K562 (cell line): ENCODE results near the gene MAGI1. TPM values are rescaled to one million over a fixed set of nuclear protein-coding genes. Genes with fewer than 3 reads are reported as not detected.

ENCODE experiments used
- ATAC-seq: fragments of 200-7000 bp; cut with Tn5 transposase; 3 replicates; pipeline ENCODE4 v1.9.1; 2020; ENCODE audit warnings: moderate library complexity
- BruUV-seq: library from RNA; stranded (reverse); fragments of 400-500 nt; replicated peaks from 2 replicates; lab custom pipeline; 2021; lab: Mats Ljungman, UMichigan
- CTCF ChIA-PET: fragments of 300-600 bp; formaldehyde crosslinking; extraction: SDS; loops from one replicate; lab custom pipeline; 2021; ENCODE audit warnings: low intra/inter-chr PET ratio; lab: Yijun Ruan, JAX
- POLR2A ChIA-PET: fragments of 300-600, 350-650 bp; sonication (Branson Sonifier 250); formaldehyde crosslinking; extraction: SDS; loops from one replicate; lab custom pipeline; 2021; ENCODE audit warnings: antibody characterized with exemption, inconsistent platforms; lab: Yijun Ruan, JAX
- DNase-seq, 4 experiments: peaks; one replicate each; pipeline versions ENCODE4 v3.0.0 to v3.0.0-alpha.2; 2011 to 2018; ENCODE audit warnings: low spot score in 3 of 4, mixed read lengths in 3 of 4; ENCODE audit errors: extremely low read depth in 1 of 4
- FAIRE-seq: peaks from 2 replicates; lab custom pipeline; 2011; peaks lifted over from hg19 to GRCh38; lab: Jason Lieb, UNC
- H2AFZ ChIP-seq: 2 replicates; pipeline ENCODE4 v1.6.0; 2011; ENCODE audit warnings: low read depth, low read length, control low read depth, inconsistent platforms
- H3K27ac ChIP-seq: fragments of 200-600 bp; 3 replicates; pipeline ENCODE4 v1.8.0; 2011; ENCODE audit warnings: low read depth, mild to moderate bottlenecking, control low read depth, inconsistent platforms, low read length, moderate library complexity, mixed read lengths; ENCODE audit errors: extremely low read depth
- H3K27me3 ChIP-seq, 2 experiments: fragments of 300-600 bp in 1 of 2; 2 replicates in 1 of 2; 3 replicates in 1 of 2; pipeline versions ENCODE4 v1.6.0 to v1.8.0; 2011; ENCODE audit warnings: inconsistent platforms in 2 of 2, low read length in 2 of 2, mild to moderate bottlenecking in 1 of 2, mixed read lengths in 1 of 2, moderate library complexity in 1 of 2; ENCODE audit not compliant: control insufficient read depth in 2 of 2, insufficient read depth in 2 of 2
- H3K36me3 ChIP-seq: fragments of 300-600 bp; 3 replicates; pipeline ENCODE4 v1.8.0; 2011; ENCODE audit warnings: mild to moderate bottlenecking, low read length, inconsistent platforms; ENCODE audit not compliant: control insufficient read depth, insufficient read depth
- H3K4me1 ChIP-seq, 2 experiments: fragments of 200-600 bp in 1 of 2; replicated peaks in 1 of 2; 2 replicates in 1 of 2; 3 replicates in 1 of 2; pipeline versions ENCODE4 v1.5.1 to v1.8.0; 2011; ENCODE audit warnings: inconsistent platforms in 2 of 2, low read length in 2 of 2, mild to moderate bottlenecking in 1 of 2, mixed read lengths in 1 of 2, moderate library complexity in 1 of 2; ENCODE audit not compliant: control insufficient read depth in 2 of 2, insufficient read depth in 2 of 2
- H3K4me2 ChIP-seq: 2 replicates; pipeline ENCODE4 v1.6.1; 2011; ENCODE audit warnings: low read length, control low read depth, inconsistent platforms, mixed read lengths; ENCODE audit not compliant: insufficient read depth
- H3K4me3 ChIP-seq: fragments of 200-600 bp; sonication (generic), shearing (Covaris generic); 2 replicates; pipeline ENCODE4 v1.5.1; 2016; ENCODE audit warnings: control low read depth, inconsistent platforms
- H3K79me2 ChIP-seq: fragments of 200-600 bp; 3 replicates; pipeline ENCODE4 v1.8.0; 2011; ENCODE audit warnings: low read length, inconsistent platforms; ENCODE audit not compliant: control insufficient read depth, insufficient read depth
- H3K9ac ChIP-seq, 2 experiments: 2 replicates each; pipeline versions ENCODE4 v1.6.0 to v1.6.1; 2011; ENCODE audit warnings: low read depth in 2 of 2, low read length in 2 of 2, control low read depth in 1 of 2, inconsistent platforms in 1 of 2, mild to moderate bottlenecking in 1 of 2, mixed read lengths in 1 of 2; ENCODE audit not compliant: insufficient read depth in 1 of 2
- H3K9me1 ChIP-seq: one replicate; pipeline ENCODE4 v1.6.0; 2011; ENCODE audit warnings: inconsistent platforms, mild to moderate bottlenecking, low read length, moderate library complexity; ENCODE audit not compliant: control insufficient read depth, insufficient read depth
- H3K9me3 ChIP-seq: replicated peaks from 2 replicates; pipeline ENCODE4 v1.5.1; 2011; ENCODE audit warnings: low read depth, low read length, inconsistent platforms; ENCODE audit not compliant: control insufficient read depth, insufficient read depth
- H4K20me1 ChIP-seq: replicated peaks from 2 replicates; pipeline ENCODE4 v1.6.1; 2011; ENCODE audit warnings: low read length, inconsistent platforms, mixed read lengths; ENCODE audit not compliant: control insufficient read depth, insufficient read depth
- ATF6 ChIP-seq: sonication (generic); formaldehyde crosslinking; IDR thresholded peaks from 2 replicates; pipeline ENCODE4 v1.4.0; 2020; ENCODE audit warnings: mild to moderate bottlenecking, missing genetic modification reagents
- ATF7 ChIP-seq: fragments of 450-650 bp; IDR thresholded peaks from 2 replicates; pipeline ENCODE4 v1.7.1; 2014; ENCODE audit warnings: mild to moderate bottlenecking, moderate library complexity
- BCOR ChIP-seq: fragments of 450-650 bp; IDR thresholded peaks from 2 replicates; pipeline ENCODE4 v1.6.1; 2016
- CBX5 ChIP-seq: IDR thresholded peaks from 2 replicates; pipeline ENCODE4 v1.6.1; 2014; ENCODE audit warnings: low read depth, borderline replicate concordance
- CEBPZ ChIP-seq: fragments of 150-350 bp; IDR thresholded peaks from 2 replicates; pipeline ENCODE4 v1.6.1; 2014; ENCODE audit warnings: low read depth, mild to moderate bottlenecking, low read length, borderline replicate concordance
- ETV6 ChIP-seq, 3 experiments: fragments of 150-350 bp in 1 of 3; sonication (generic) in 1 of 3; formaldehyde crosslinking in 1 of 3; IDR thresholded peaks; 2 replicates each; pipeline versions ENCODE4 v1.6.1 to v1.8.0; 2014 to 2022; ENCODE audit warnings: borderline replicate concordance in 2 of 3, low read depth in 2 of 3, antibody characterized with exemption in 1 of 3, low read length in 1 of 3, mild to moderate bottlenecking in 1 of 3, missing genetic modification reagents in 1 of 3
- KDM2B ChIP-seq: fragments of 250-450 bp; sonication (Bioruptor Pico); IDR thresholded peaks from 2 replicates; pipeline ENCODE4 v1.8.0; 2021; ENCODE audit warnings: mild to moderate bottlenecking, moderate library complexity
- SMAD2 ChIP-seq: fragments of 150-350 bp; IDR thresholded peaks from 2 replicates; pipeline ENCODE4 v1.6.1; 2014; ENCODE audit warnings: low read depth, mild to moderate bottlenecking, low read length
- SNRNP70 ChIP-seq: fragments of 200-400 bp; formaldehyde crosslinking; optimal IDR thresholded peaks from 2 replicates; pipeline ENCODE3; 2017; ENCODE audit warnings: low read depth, low read length
- STAT5B ChIP-seq: fragments of 250-450 bp; sonication (Bioruptor Pico); IDR thresholded peaks from 2 replicates; pipeline ENCODE4 v1.8.0; 2021; ENCODE audit warnings: mild to moderate bottlenecking, inconsistent platforms
- ZNF324 ChIP-seq: fragments of 250-450 bp; sonication (Bioruptor Pico); IDR thresholded peaks from 2 replicates; pipeline ENCODE4 v1.4.0; 2020; ENCODE audit warnings: mild to moderate bottlenecking
- ZNF717 ChIP-seq: fragments of 250-450 bp; sonication (Bioruptor Pico); IDR thresholded peaks from 2 replicates; pipeline ENCODE4 v1.5.0; 2021
- WGBS: fragments of 100-300 bp; shearing (Covaris generic); methylation state at CpG from one replicate; pipeline ENCODE4 v1.1.6; 2016; ENCODE audit warnings: low coverage, mixed read lengths; ENCODE audit not compliant: insufficient coverage; ENCODE audit errors: missing lambda C conversion rate; 5-methylcytosine and 5-hydroxymethylcytosine counted together
- in situ Hi-C: fragments of 300-500 bp; cut with MboI; formaldehyde crosslinking; loops from 4 replicates; pipeline ENCODE4 v1.15.0; 2018; ENCODE audit warnings: inconsistent platforms, mixed read lengths
- intact Hi-C: fragments of 100-400 bp; cut with micrococcal nuclease; formaldehyde crosslinking; loops from 2 replicates; pipeline ENCODE4 v1.14.2; 2022
- polyA plus RNA-seq, 8 experiments: library from polyadenylated mRNA; depleted of rRNA in 4 of 8; stranded (reverse) in 5 of 8; unstranded in 3 of 8; fragments of >200 nt; fragmentation: Nextera tagmentation in 2 of 8; fragmentation: Illumina TruSeq in 1 of 8; extraction: Ambion mirVana in 2 of 8; extraction: Trizol in 1 of 8; gene quantifications; 2 replicates each; pipeline versions ENCODE4 v1.2.1 to v1.2.3, GENCODE V29; 2011 to 2014; ENCODE audit warnings: inconsistent platforms in 1 of 8, missing spikeins in 1 of 8
- total RNA-seq, 7 experiments: library from RNA; depleted of rRNA in 6 of 7; stranded (reverse); fragments of >200 nt in 6 of 7; fragmentation: Illumina TruSeq in 2 of 7; extraction: Trizol in 2 of 7; gene quantifications; 2 replicates each; pipeline versions ENCODE4 v1.2.1 to v1.2.3, GENCODE V29; 2011 to 2021; ENCODE audit warnings: low replicate concordance in 1 of 7

The MAGI1 gene
- total and polyA plus RNA-seq, 9 of the 15 experiments (the other 6 are each of a cell fraction or from before 2014, with no cell fraction given), result 7.8 to 59.4 (median 43.2) TPM

- Histone ChIP-seq H2AFZ (no peak overlapping the region), H3K4me1 (no peaks in the 10 kb centered on the region), H3K79me2 (no peaks in the 10 kb centered on the region), H3K36me3 (no peaks in the 10 kb centered on the region), H3K27me3 (no peaks in the 10 kb centered on the region), H3K27ac (no peak overlapping the region), H4K20me1 (no peaks in the 10 kb centered on the region), H3K9ac (no peak overlapping the region), H3K9me1 (no peaks in the 10 kb centered on the region), H3K9me3 (no peaks in the 10 kb centered on the region), H3K4me2 (no peak overlapping the region), H3K4me3 (no peak overlapping the region)
- ATAC-seq (no peak), FAIRE-seq (no peak), DNase-seq (no peak)
- BruUV-seq, result no TSS peak
- in situ Hi-C loops, result no loop called here
- intact Hi-C loops, result no loop called here
- ChIA-PET POLR2A (no interaction called here), CTCF (no interaction called here)
- 2% methylated on average over 5 of the region's 5 CpGs for WGBS
- TF ChIP-seq ATF6 (CRISPR knock-in tag) (no peak), CBX5 (no peak), BCOR (no peak), STAT5B (no peak), SMAD2 (no peak), ATF7 (no peak), ETV6 (IDR thresholded peaks at IDR 0.05; ENCODE audit: borderline replicate concordance in 1 of 2, low read depth in 2 of 2, low read length in 1 of 2) (no peak), ETV6 (CRISPR knock-in tag; IDR thresholded peaks at IDR 0.05; ENCODE audit: borderline replicate concordance) (no peak), ZNF717 (no peak), ZNF324 (CRISPR knock-in tag) (no peak), SNRNP70 (no peak), CEBPZ (no peak), KDM2B (CRISPR knock-in tag) (no peak)
Measured at GRCh38 chr3:65894679-65895453, 143.9 kb downstream of the MAGI1 start.
